Measurements from ENCODE around the gene ANKRD33B. TPM values are rescaled to one million over a fixed set of nuclear protein-coding genes. Genes with fewer than 3 reads are reported as not detected.

The ANKRD33B gene
- total and polyA plus RNA-seq, 9 of the 15 experiments (the other 6 are each of a cell fraction or from before 2014, with no cell fraction given): 0.10 to 1.7 (median 0.40) TPM

GRCh38 chr5:10525124-10525495, 38.8 kb upstream of the ANKRD33B start (continued):
- no peak for TF ChIP-seq CBX3 (IDR thresholded peaks at IDR 0.05; ENCODE audit: borderline replicate concordance in 1 of 2, low read length in 2 of 2)
- TF ChIP-seq ZNF316 (IDR thresholded peaks at IDR 0.05): peak; percentile 84
- no peak for TF ChIP-seq ERF (CRISPR knock-in tag; IDR thresholded peaks at IDR 0.05)
- TF ChIP-seq ZNF395 (CRISPR knock-in tag; IDR thresholded peaks at IDR 0.05): no peak
- TF ChIP-seq ZBTB8A (IDR thresholded peaks at IDR 0.05; ENCODE audit: partially characterized antibody): no peak
- no peak for TF ChIP-seq REST (IDR thresholded peaks at IDR 0.05; ENCODE audit: borderline replicate concordance)
- no peak for TF ChIP-seq REST (CRISPR knock-in tag; IDR thresholded peaks at IDR 0.05; ENCODE audit: low read depth)
- no peak for TF ChIP-seq BMI1 (IDR thresholded peaks at IDR 0.05; ENCODE audit: low read length)
- no peak for TF ChIP-seq ZNF445 (CRISPR knock-in tag; IDR thresholded peaks at IDR 0.05; ENCODE audit: low read depth)
- TF ChIP-seq DEAF1 (CRISPR knock-in tag; IDR thresholded peaks at IDR 0.05): no peak
- TF ChIP-seq ELF2 (CRISPR knock-in tag; IDR thresholded peaks at IDR 0.05): no peak

All from K562 (cell line).